ENCODE results near the gene RBBP8NL. TPM values are rescaled to one million over a fixed set of nuclear protein-coding genes. Genes with fewer than 3 reads are reported as not detected.

Gene RBBP8NL
- total RNA-seq (not detected in 2 replicates), polyA plus RNA-seq (not detected in 2 replicates), polyA minus RNA-seq (ENCODE audit: low replicate concordance) (not detected in 2 replicates)
- polyA plus RNA-seq (2012): not detected in 2 replicates

- H3K79me2 ChIP-seq (ENCODE audit: control insufficient read depth, insufficient read depth, low read length): no peaks in the 10 kb centered on the region
- H4K20me1 ChIP-seq (ENCODE audit: control insufficient read depth, extremely low read depth, insufficient read depth, low read length): no peaks in the 10 kb centered on the region
- no peak within 1 kb of the TSS for H2AFZ ChIP-seq (ENCODE audit: low read length)
- no peaks in the 10 kb centered on the region for H3K9me3 ChIP-seq (ENCODE audit: control insufficient read depth, insufficient read depth, low read depth, low read length)
- no peaks in the 10 kb centered on the region for H3K4me1 ChIP-seq (ENCODE audit: control insufficient read depth, extremely low read depth, insufficient read depth, low read length)
- H3K27me3 ChIP-seq (ENCODE audit: control insufficient read depth, insufficient read depth, low read length): peaks cover 7% of the 10 kb centered on the region
- no peak within 1 kb of the TSS for H3K4me3 ChIP-seq (replicated peaks in 1 of 4; ENCODE audit: control extremely low read depth in 1 of 4, insufficient read depth in 1 of 4, low read depth in 3 of 4, low read length in 4 of 4)
- no peak for DNase-seq (ENCODE audit: low read depth in 2 of 2)
- H3K36me3 ChIP-seq (ENCODE audit: control insufficient read depth, insufficient read depth, low read length): no peaks in the 10 kb centered on the region
- no peak within 1 kb of the TSS for H3K4me2 ChIP-seq (ENCODE audit: extremely low read depth, insufficient read depth, low read length)
- TF ChIP-seq CTCF (conservative IDR thresholded peaks at IDR 0.05 in 1 of 2, IDR thresholded peaks at IDR 0.05 in 1 of 2; ENCODE audit: low read depth in 1 of 2, low read length in 2 of 2) (no peak), EZH2 (IDR thresholded peaks at IDR 0.05; ENCODE audit: low read length, missing control alignments) (no peak)
- H3K27ac ChIP-seq (ENCODE audit: insufficient read depth, low read length): no peak within 1 kb of the TSS
- H3K9ac ChIP-seq (ENCODE audit: insufficient read depth, low read length): no peak within 1 kb of the TSS
These were observed at the start of gene RBBP8NL for GRCh38 chr20:62427172-62428001. TSS of gene RBBP8NL (minus strand) at chr20:62427539. CDS start at chr20:62419647, 7,892 bp downstream.

- no peak overlapping the region for H3K4me2 ChIP-seq (ENCODE audit: extremely low read depth, insufficient read depth, low read length)
These were observed 48.9 kb upstream of the RBBP8NL start for GRCh38 chr20:62476056-62476838.

More at GRCh38 chr20:62476056-62476838, 48.9 kb upstream of the RBBP8NL start:
- H3K9ac ChIP-seq (ENCODE audit: insufficient read depth, low read length): no peak overlapping the region
- no peak overlapping the region for H3K27ac ChIP-seq (ENCODE audit: insufficient read depth, low read length)
- no peak for DNase-seq (ENCODE audit: low read depth in 2 of 2)
- no peak overlapping the region for H2AFZ ChIP-seq (ENCODE audit: low read length)
- H3K9me3 ChIP-seq (ENCODE audit: control insufficient read depth, insufficient read depth, low read depth, low read length): no peaks in the 10 kb centered on the region
- no peaks in the 10 kb centered on the region for H4K20me1 ChIP-seq (ENCODE audit: control insufficient read depth, extremely low read depth, insufficient read depth, low read length)
- peaks cover 18% of the 10 kb centered on the region for H3K27me3 ChIP-seq (ENCODE audit: control insufficient read depth, insufficient read depth, low read length)
- no peaks in the 10 kb centered on the region for H3K4me1 ChIP-seq (ENCODE audit: control insufficient read depth, extremely low read depth, insufficient read depth, low read length)
- H3K36me3 ChIP-seq (ENCODE audit: control insufficient read depth, insufficient read depth, low read length): no peaks in the 10 kb centered on the region
- H3K79me2 ChIP-seq (ENCODE audit: control insufficient read depth, insufficient read depth, low read length): no peaks in the 10 kb centered on the region
- peak overlapping the region in 1 of 4 experiments; percentile 27 for H3K4me3 ChIP-seq (replicated peaks in 1 of 4; ENCODE audit: control extremely low read depth in 1 of 4, insufficient read depth in 1 of 4, low read depth in 3 of 4, low read length in 4 of 4)
- TF ChIP-seq CTCF (conservative IDR thresholded peaks at IDR 0.05 in 1 of 2, IDR thresholded peaks at IDR 0.05 in 1 of 2; ENCODE audit: low read depth in 1 of 2, low read length in 2 of 2) (no peak), EZH2 (IDR thresholded peaks at IDR 0.05; ENCODE audit: low read length, missing control alignments) (peak; percentile 92)

Data from fibroblast of lung (primary cell).